H1 (cell line): Measurements from ENCODE around the gene STAT4. TPM values are rescaled to one million over a fixed set of nuclear protein-coding genes. Genes with fewer than 3 reads are reported as not detected.

ENCODE experiments used
- CTCF ChIA-PET: fragments of 300-600 bp; sonication (Branson Sonifier 250); formaldehyde crosslinking; loops from one replicate; lab custom pipeline; 2021; ENCODE audit not compliant: partially characterized antibody; lab: Charles Lee
- POLR2A ChIA-PET: fragments of 300-600 bp; sonication (Branson Sonifier 250); formaldehyde crosslinking; loops from one replicate; lab custom pipeline; 2021; ENCODE audit warnings: inconsistent platforms; ENCODE audit not compliant: partially characterized antibody; lab: Charles Lee
- DNase-seq, 2 experiments: peaks; one replicate each; pipeline versions ENCODE4 v3.0.0 to v3.0.0-alpha.2; 2010 to 2022; ENCODE audit warnings: low spot score in 2 of 2, low read depth in 1 of 2, mixed read lengths in 1 of 2
- FAIRE-seq: peaks from 2 replicates; lab custom pipeline; 2011; peaks lifted over from hg19 to GRCh38; lab: Jason Lieb, UNC
- H2AFZ ChIP-seq: 2 replicates; pipeline ENCODE4 v1.8.1; 2012; ENCODE audit warnings: low read length, inconsistent platforms
- H2AK5ac ChIP-seq: 2 replicates; pipeline ENCODE4 v1.6.1; 2013; ENCODE audit warnings: low read depth, low read length
- H2BK120ac ChIP-seq: replicated peaks from 2 replicates; pipeline ENCODE3; 2013; ENCODE audit warnings: low read depth, low read length, inconsistent platforms
- H2BK12ac ChIP-seq: 2 replicates; pipeline ENCODE4 v1.6.1; 2013; ENCODE audit warnings: low read depth, low read length
- H2BK15ac ChIP-seq: 2 replicates; pipeline ENCODE4 v1.6.1; 2013; ENCODE audit warnings: low read length
- H2BK20ac ChIP-seq: 2 replicates; pipeline ENCODE4 v1.6.1; 2013; ENCODE audit warnings: low read length
- H2BK5ac ChIP-seq: 2 replicates; pipeline ENCODE4 v1.6.1; 2013; ENCODE audit warnings: low read depth, low read length
- H3K14ac ChIP-seq: 2 replicates; pipeline ENCODE4 v1.6.1; 2013; ENCODE audit warnings: inconsistent platforms; ENCODE audit not compliant: insufficient read length
- H3K18ac ChIP-seq: 2 replicates; pipeline ENCODE4 v1.6.1; 2013; ENCODE audit warnings: low read length; ENCODE audit errors: extremely low read depth
- H3K23ac ChIP-seq: 2 replicates; pipeline ENCODE4 v1.6.1; 2013; ENCODE audit warnings: inconsistent platforms; ENCODE audit not compliant: insufficient read length
- H3K23me2 ChIP-seq: 2 replicates; pipeline ENCODE4 v1.6.1; 2013; ENCODE audit warnings: low read depth, low read length
- H3K27ac ChIP-seq: 2 replicates; pipeline ENCODE4 v1.6.1; 2011; ENCODE audit warnings: low read depth, low read length, inconsistent platforms
- H3K27me3 ChIP-seq, 4 experiments: replicated peaks in 1 of 4; 1 replicate in 1 of 4; 2 replicates in 3 of 4; pipeline versions ENCODE4 v1.6.1 to v1.8.1; 2011 to 2013; ENCODE audit warnings: low read length in 3 of 4, mild to moderate bottlenecking in 3 of 4, inconsistent platforms in 2 of 4, mixed read lengths in 2 of 4, moderate library complexity in 1 of 4; ENCODE audit not compliant: control insufficient read depth in 3 of 4, insufficient read depth in 3 of 4; ENCODE audit errors: extremely low read depth in 1 of 4
- H3K36me3 ChIP-seq, 4 experiments: 2 replicates each; pipeline versions ENCODE4 v1.6.1 to v1.8.1; 2011 to 2013; ENCODE audit warnings: mild to moderate bottlenecking in 4 of 4, low read length in 3 of 4, moderate library complexity in 2 of 4, control low read depth in 1 of 4, inconsistent platforms in 1 of 4; ENCODE audit not compliant: insufficient read depth in 4 of 4, control insufficient read depth in 2 of 4
- H3K4ac ChIP-seq: replicated peaks from 2 replicates; pipeline ENCODE3; 2013; ENCODE audit warnings: low read length, low read depth, mixed read lengths, inconsistent platforms; ENCODE audit not compliant: insufficient read length
- H3K4me1 ChIP-seq, 4 experiments: replicated peaks in 1 of 4; 1 replicate in 1 of 4; 2 replicates in 3 of 4; pipeline versions ENCODE4 v1.6.1 to v1.8.1; 2011 to 2013; ENCODE audit warnings: low read length in 3 of 4, inconsistent platforms in 2 of 4, mixed read lengths in 1 of 4; ENCODE audit not compliant: insufficient read depth in 4 of 4, control insufficient read depth in 3 of 4
- H3K4me2 ChIP-seq, 2 experiments: 2 replicates each; pipeline versions ENCODE4 v1.6.1 to v1.8.1; 2011 to 2013; ENCODE audit warnings: low read depth in 2 of 2, low read length in 2 of 2, control low read depth in 1 of 2, inconsistent platforms in 1 of 2, mild to moderate bottlenecking in 1 of 2; ENCODE audit not compliant: insufficient read depth in 1 of 2
- H3K4me3 ChIP-seq, 4 experiments: fragments of 200-600, 300-600 bp in 1 of 4; sonication (generic), shearing (Covaris generic), sonication (Bioruptor Twin) in 1 of 4; 2 replicates each; pipeline versions ENCODE4 v1.5.1 to v1.8.1; 2011 to 2016; ENCODE audit warnings: low read length in 4 of 4, low read depth in 3 of 4, control low read depth in 2 of 4, inconsistent platforms in 2 of 4, mild to moderate bottlenecking in 2 of 4, mixed read lengths in 1 of 4, moderate library complexity in 1 of 4; ENCODE audit not compliant: insufficient read depth in 2 of 4; ENCODE audit errors: extremely low read depth in 1 of 4
- H3K56ac ChIP-seq: replicated peaks from 2 replicates; pipeline ENCODE3; 2013; ENCODE audit warnings: low read depth, mild to moderate bottlenecking, mixed read lengths, low read length, inconsistent platforms; ENCODE audit not compliant: insufficient read length
- H3K79me1 ChIP-seq: 2 replicates; pipeline ENCODE4 v1.6.1; 2013; ENCODE audit warnings: low read depth, low read length, control low read depth
- H3K79me2 ChIP-seq, 2 experiments: 2 replicates each; pipeline versions ENCODE4 v1.6.1 to v1.8.1; 2012 to 2013; ENCODE audit warnings: low read length in 2 of 2, mild to moderate bottlenecking in 2 of 2, inconsistent platforms in 1 of 2; ENCODE audit not compliant: insufficient read depth in 2 of 2, control insufficient read depth in 1 of 2
- H3K9ac ChIP-seq, 4 experiments: replicated peaks in 1 of 4; 1 replicate in 1 of 4; 2 replicates in 3 of 4; pipeline versions ENCODE4 v1.6.1 to v1.8.1; 2011 to 2013; ENCODE audit warnings: low read depth in 3 of 4, low read length in 3 of 4, control low read depth in 2 of 4, mild to moderate bottlenecking in 2 of 4, moderate library complexity in 2 of 4, inconsistent platforms in 1 of 4; ENCODE audit errors: extremely low read depth in 1 of 4
- H3K9me3 ChIP-seq, 2 experiments: 2 replicates each; pipeline versions ENCODE4 v1.6.1 to v1.8.1; 2012 to 2013; ENCODE audit warnings: mild to moderate bottlenecking in 2 of 2, moderate library complexity in 2 of 2, control low read depth in 1 of 2, inconsistent platforms in 1 of 2, low read depth in 1 of 2, low read length in 1 of 2, mixed read lengths in 1 of 2; ENCODE audit not compliant: insufficient read depth in 2 of 2
- H4K20me1 ChIP-seq, 2 experiments: replicated peaks in 1 of 2; 2 replicates each; pipeline versions ENCODE3 to v1.8.1; 2011 to 2013; ENCODE audit warnings: inconsistent platforms in 2 of 2, low read length in 2 of 2, mild to moderate bottlenecking in 1 of 2; ENCODE audit not compliant: insufficient read depth in 2 of 2, control insufficient read depth in 1 of 2
- H4K5ac ChIP-seq: 2 replicates; pipeline ENCODE4 v1.6.1; 2013; ENCODE audit warnings: low read length, low read depth, mixed read lengths, inconsistent platforms; ENCODE audit not compliant: insufficient read length
- H4K8ac ChIP-seq: 2 replicates; pipeline ENCODE4 v1.8.0; 2013; ENCODE audit warnings: mild to moderate bottlenecking, moderate library complexity, low read length, inconsistent platforms; ENCODE audit not compliant: insufficient read depth; ENCODE audit errors: extremely low read depth
- H4K91ac ChIP-seq: replicated peaks from 2 replicates; pipeline ENCODE3; 2013; ENCODE audit warnings: low read length, mixed read lengths, inconsistent platforms; ENCODE audit not compliant: insufficient read length
- PHF8 ChIP-seq: fragments of 200-600 bp; sonication (generic); conservative IDR thresholded peaks from 2 replicates; pipeline ENCODE4 v1.7.1; 2012; ENCODE audit warnings: low read depth, mild to moderate bottlenecking, inconsistent platforms, low read length, moderate library complexity
- RAD21 ChIP-seq, 2 experiments: IDR thresholded peaks in 1 of 2; conservative IDR thresholded peaks in 1 of 2; 2 replicates each; pipeline ENCODE4 v1.6.1; 2011; ENCODE audit warnings: low read depth in 2 of 2, low read length in 2 of 2, improper control_type of control experiment in 1 of 2, inconsistent platforms in 1 of 2, mild to moderate bottlenecking in 1 of 2, moderate library complexity in 1 of 2
- WGBS, 2 experiments: shearing (Covaris generic) in 1 of 2; methylation state at CpG; one replicate each; pipeline versions ENCODE4 v1.1.6 to v1.1.7; 2013 to 2015; ENCODE audit warnings: low lambda C conversion rate in 2 of 2, mixed read lengths in 2 of 2, inconsistent platforms in 1 of 2, low coverage in 1 of 2, missing lambda C conversion rate in 1 of 2; ENCODE audit not compliant: insufficient replicate concordance in 2 of 2, insufficient coverage in 1 of 2, insufficient read length in 1 of 2; ENCODE audit errors: extremely low coverage in 1 of 2, missing lambda C conversion rate in 1 of 2; 5-methylcytosine and 5-hydroxymethylcytosine counted together
- polyA plus RNA-seq, 7 experiments: library from polyadenylated mRNA; depleted of rRNA in 3 of 7; stranded (reverse) in 5 of 7; unstranded in 2 of 7; fragments of >200 nt in 5 of 7; fragments of 200-250 nt in 2 of 7; gene quantifications; 1 replicate in 5 of 7; 2 replicates in 1 of 7; 4 replicates in 1 of 7; pipeline versions ENCODE4 v1.2.1 to v1.2.3, GENCODE V29; 2011 to 2013; ENCODE audit warnings: missing spikeins in 2 of 7, mixed read lengths in 2 of 7
- total RNA-seq: library from RNA; stranded (reverse); fragmentation: NEBNext Ultra II Directional; extraction: Animal tissue kit (Norgen Biotek cat#: 25700); gene quantifications from 2 replicates; pipeline ENCODE4 v1.2.1, GENCODE V29; 2021
- TF ChIP-seq, protein P1 (sequence below), 3 experiments: IDR thresholded peaks; 1 replicate in 2 of 3; 2 replicates in 1 of 3; pipeline versions ENCODE4 v1.5.1 to v1.6.1; 2011; ENCODE audit warnings: low read length in 3 of 3, mild to moderate bottlenecking in 3 of 3, inconsistent platforms in 2 of 3, low read depth in 1 of 3, moderate library complexity in 1 of 3; ENCODE audit not compliant: insufficient read depth in 1 of 3; ENCODE audit errors: control extremely low read depth in 1 of 3

The STAT4 gene
- total and polyA plus RNA-seq, 2 of the 8 experiments (the other 6 are each of a cell fraction or from before 2014, with no cell fraction given): 0.36 to 0.63 TPM

DNA sequence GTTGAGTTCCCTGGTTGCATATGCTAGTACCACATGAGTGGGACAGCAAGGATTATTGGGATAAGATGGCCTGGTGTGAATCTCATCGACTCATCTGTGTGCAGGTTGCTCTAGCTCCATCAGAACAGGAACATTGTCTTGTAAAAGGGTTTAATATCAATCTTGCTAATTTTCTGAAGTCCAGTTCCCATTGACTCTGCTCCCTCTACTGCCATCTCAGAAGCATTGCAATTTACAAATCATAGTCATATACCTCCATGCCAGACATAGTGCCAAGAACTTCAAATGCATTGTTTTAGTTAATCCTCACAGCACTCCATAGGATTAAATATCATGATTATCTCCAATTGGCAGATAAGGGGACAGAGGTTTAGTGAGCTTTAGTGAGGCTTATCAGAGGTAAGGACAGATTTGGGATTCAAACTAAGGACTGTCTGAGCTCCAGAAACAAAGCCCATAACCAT is 4.8 kb upstream of the STAT4 start:
- Histone ChIP-seq H3K27ac (no peak overlapping the region), H4K5ac (no peak overlapping the region), H4K8ac (no peak overlapping the region), H3K4ac (no peak overlapping the region), H3K14ac (no peak overlapping the region), H3K56ac (no peak overlapping the region), H2AFZ (peak overlapping the region; percentile 19; the same call in 1 of the 2 replicates), H3K79me2 (no peaks in the 10 kb centered on the region), H2BK120ac (no peak overlapping the region), H3K4me1 (peaks cover 0 to 4% (median 2%) of the 10 kb centered on the region in 4 experiments; a peak in 4 of 7 replicates), H3K79me1 (no peaks in the 10 kb centered on the region), H2BK15ac (no peak overlapping the region), H2AK5ac (no peak overlapping the region), H2BK12ac (no peak overlapping the region), H2BK20ac (no peak overlapping the region), H3K4me2 (no peak overlapping the region), H4K20me1 (no peaks in the 10 kb centered on the region), H4K91ac (no peak overlapping the region), H3K23ac (no peak overlapping the region), H3K9me3 (no peaks in the 10 kb centered on the region), H3K18ac (no peak overlapping the region), H3K9ac (no peak overlapping the region), H3K27me3 (peaks cover 0 to 4% (median 2%) of the 10 kb centered on the region in 4 experiments; a peak in 1 of 7 replicates), H2BK5ac (no peak overlapping the region), H3K36me3 (no peaks in the 10 kb centered on the region), H3K4me3 (no peak overlapping the region), H3K23me2 (peaks cover 5% of the 10 kb centered on the region)
- CTCF ChIA-PET: interaction anchor here (0.6 to 10.4 kb wide), 43 partner anchors 9 to 1146 kb away, joined by 3 to 137 read pairs (median 4); no protein-coding TSS in a partner anchor
- DNase-seq: no peak
- peak; percentile 7 for FAIRE-seq
- TF ChIP-seq, protein P1, sequence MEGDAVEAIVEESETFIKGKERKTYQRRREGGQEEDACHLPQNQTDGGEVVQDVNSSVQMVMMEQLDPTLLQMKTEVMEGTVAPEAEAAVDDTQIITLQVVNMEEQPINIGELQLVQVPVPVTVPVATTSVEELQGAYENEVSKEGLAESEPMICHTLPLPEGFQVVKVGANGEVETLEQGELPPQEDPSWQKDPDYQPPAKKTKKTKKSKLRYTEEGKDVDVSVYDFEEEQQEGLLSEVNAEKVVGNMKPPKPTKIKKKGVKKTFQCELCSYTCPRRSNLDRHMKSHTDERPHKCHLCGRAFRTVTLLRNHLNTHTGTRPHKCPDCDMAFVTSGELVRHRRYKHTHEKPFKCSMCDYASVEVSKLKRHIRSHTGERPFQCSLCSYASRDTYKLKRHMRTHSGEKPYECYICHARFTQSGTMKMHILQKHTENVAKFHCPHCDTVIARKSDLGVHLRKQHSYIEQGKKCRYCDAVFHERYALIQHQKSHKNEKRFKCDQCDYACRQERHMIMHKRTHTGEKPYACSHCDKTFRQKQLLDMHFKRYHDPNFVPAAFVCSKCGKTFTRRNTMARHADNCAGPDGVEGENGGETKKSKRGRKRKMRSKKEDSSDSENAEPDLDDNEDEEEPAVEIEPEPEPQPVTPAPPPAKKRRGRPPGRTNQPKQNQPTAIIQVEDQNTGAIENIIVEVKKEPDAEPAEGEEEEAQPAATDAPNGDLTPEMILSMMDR (IDR thresholded peaks at IDR 0.05; ENCODE audit: control extremely low read depth in 1 of 3, insufficient read depth in 1 of 3, low read depth in 1 of 3, low read length in 3 of 3): peak in 2 of 3 experiments; percentile 36 to 38; a peak in 2 of 4 replicates
- TF ChIP-seq PHF8 (no peak), RAD21 (IDR thresholded peaks at IDR 0.05 in 1 of 2, conservative IDR thresholded peaks at IDR 0.05 in 1 of 2; ENCODE audit: low read depth in 2 of 2, low read length in 2 of 2) (peak; percentile 44 to 53)
- 88% methylated on average over 1 of the region's 1 CpG; no CpG with 5 or more reads in 1 of the 2 experiments for WGBS, 2 experiments
- POLR2A ChIA-PET: no interaction called here
